AG09309 (cell line): ENCODE measurements around the gene GADL1.

Source experiments
- DNase-seq: peaks from one replicate; pipeline ENCODE4 v3.0.0-alpha.2; 2010; ENCODE audit warnings: low read depth
- H3K4me3 ChIP-seq: 2 replicates; pipeline ENCODE4 v1.5.1; 2011; ENCODE audit warnings: mild to moderate bottlenecking, low read depth, low read length, moderate library complexity; ENCODE audit not compliant: control insufficient read depth
- CTCF ChIP-seq: IDR thresholded peaks from 2 replicates; pipeline ENCODE4 v1.5.1; 2011; ENCODE audit warnings: mild to moderate bottlenecking, low read depth, low read length, inconsistent platforms; ENCODE audit not compliant: insufficient read depth, control insufficient read depth; ENCODE audit errors: missing control alignments

The GADL1 gene

GRCh38 chr3:30778933-30779332 is 115.5 kb downstream of the GADL1 start:
- no peak for DNase-seq
- no peak for TF ChIP-seq CTCF
- no peak overlapping the region for H3K4me3 ChIP-seq

GRCh38 chr3:30777426-30778113 is 116.9 kb downstream of the GADL1 start:
- no peak for TF ChIP-seq CTCF
- DNase-seq = no peak
- H3K4me3 ChIP-seq = no peak overlapping the region

GRCh38 chr3:30776186-30776815 is 118.2 kb downstream of the GADL1 start:
- no peak for DNase-seq
- TF ChIP-seq CTCF = no peak
- no peak overlapping the region for H3K4me3 ChIP-seq

- DNase-seq = no peak
- TF ChIP-seq CTCF = no peak
- no peak overlapping the region for H3K4me3 ChIP-seq
These were observed 119.4 kb downstream of the GADL1 start for GRCh38 chr3:30775040-30775439.

GRCh38 chr3:30774062-30774461 is 120.4 kb downstream of the GADL1 start:
- DNase-seq = no peak
- no peak for TF ChIP-seq CTCF
- H3K4me3 ChIP-seq = no peak overlapping the region

- H3K4me3 ChIP-seq = no peak overlapping the region
- TF ChIP-seq CTCF = no peak
- DNase-seq = peak; percentile 59
These were observed 124.1 kb downstream of the GADL1 start for GRCh38 chr3:30770387-30770786.
